HL-60 (cell line): ENCODE data around the gene CFAP74.

ENCODE experiments used
- DNase-seq, 2 experiments: peaks; one replicate each; pipeline ENCODE4 v3.0.0-alpha.2; 2010 to 2020; ENCODE audit warnings: low read depth in 1 of 2, low spot score in 1 of 2
- H3K27ac ChIP-seq: fragments of 250-450 bp; sonication (Bioruptor Pico); replicated peaks from 2 replicates; pipeline ENCODE4 v1.5.1; 2020; ENCODE audit warnings: mild to moderate bottlenecking, moderate library complexity
- H3K27me3 ChIP-seq: fragments of 250-450 bp; sonication (Bioruptor Pico); 2 replicates; pipeline ENCODE4 v1.5.1; 2021; ENCODE audit warnings: mild to moderate bottlenecking, moderate library complexity; ENCODE audit not compliant: insufficient read depth, poor library complexity, severe bottlenecking
- H3K4me3 ChIP-seq: replicated peaks from 2 replicates; pipeline ENCODE4 v1.5.1; 2011; ENCODE audit warnings: mild to moderate bottlenecking, control low read depth, low read length; ENCODE audit not compliant: insufficient read depth
- CTCF ChIP-seq: IDR thresholded peaks from one replicate; pipeline ENCODE4 v1.5.1; 2011; ENCODE audit warnings: low read length, control low read depth, inconsistent platforms; ENCODE audit not compliant: insufficient read depth
- GABPA ChIP-seq: IDR thresholded peaks from 2 replicates; pipeline ENCODE4 v1.6.1; 2012; ENCODE audit warnings: low read depth
- POLR2AphosphoS5 ChIP-seq: IDR thresholded peaks from 2 replicates; pipeline ENCODE4 v1.6.1; 2012; ENCODE audit warnings: low read depth
- SPI1 ChIP-seq: IDR thresholded peaks from 2 replicates; pipeline ENCODE4 v1.6.1; 2012; ENCODE audit warnings: low read depth, mild to moderate bottlenecking, borderline replicate concordance
- TF ChIP-seq, protein P1 (sequence below): IDR thresholded peaks from 2 replicates; pipeline ENCODE4 v1.6.1; 2012; ENCODE audit warnings: low read depth; ENCODE audit not compliant: insufficient replicate concordance

Gene CFAP74

GRCh38 chr1:1966071-1966740 is 37.4 kb downstream of the CFAP74 start:
- DNase-seq, result no peak
- Histone ChIP-seq H3K27me3 (peaks cover 10% of the 10 kb centered on the region), H3K27ac (no peak overlapping the region), H3K4me3 (no peak overlapping the region)
- TF ChIP-seq CTCF (no peak), SPI1 (no peak), GABPA (no peak), POLR2AphosphoS5 (no peak)
- TF ChIP-seq, protein P1, sequence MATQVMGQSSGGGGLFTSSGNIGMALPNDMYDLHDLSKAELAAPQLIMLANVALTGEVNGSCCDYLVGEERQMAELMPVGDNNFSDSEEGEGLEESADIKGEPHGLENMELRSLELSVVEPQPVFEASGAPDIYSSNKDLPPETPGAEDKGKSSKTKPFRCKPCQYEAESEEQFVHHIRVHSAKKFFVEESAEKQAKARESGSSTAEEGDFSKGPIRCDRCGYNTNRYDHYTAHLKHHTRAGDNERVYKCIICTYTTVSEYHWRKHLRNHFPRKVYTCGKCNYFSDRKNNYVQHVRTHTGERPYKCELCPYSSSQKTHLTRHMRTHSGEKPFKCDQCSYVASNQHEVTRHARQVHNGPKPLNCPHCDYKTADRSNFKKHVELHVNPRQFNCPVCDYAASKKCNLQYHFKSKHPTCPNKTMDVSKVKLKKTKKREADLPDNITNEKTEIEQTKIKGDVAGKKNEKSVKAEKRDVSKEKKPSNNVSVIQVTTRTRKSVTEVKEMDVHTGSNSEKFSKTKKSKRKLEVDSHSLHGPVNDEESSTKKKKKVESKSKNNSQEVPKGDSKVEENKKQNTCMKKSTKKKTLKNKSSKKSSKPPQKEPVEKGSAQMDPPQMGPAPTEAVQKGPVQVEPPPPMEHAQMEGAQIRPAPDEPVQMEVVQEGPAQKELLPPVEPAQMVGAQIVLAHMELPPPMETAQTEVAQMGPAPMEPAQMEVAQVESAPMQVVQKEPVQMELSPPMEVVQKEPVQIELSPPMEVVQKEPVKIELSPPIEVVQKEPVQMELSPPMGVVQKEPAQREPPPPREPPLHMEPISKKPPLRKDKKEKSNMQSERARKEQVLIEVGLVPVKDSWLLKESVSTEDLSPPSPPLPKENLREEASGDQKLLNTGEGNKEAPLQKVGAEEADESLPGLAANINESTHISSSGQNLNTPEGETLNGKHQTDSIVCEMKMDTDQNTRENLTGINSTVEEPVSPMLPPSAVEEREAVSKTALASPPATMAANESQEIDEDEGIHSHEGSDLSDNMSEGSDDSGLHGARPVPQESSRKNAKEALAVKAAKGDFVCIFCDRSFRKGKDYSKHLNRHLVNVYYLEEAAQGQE, result no peak

- no peak overlapping the region for H3K4me3 ChIP-seq
- H3K27me3 ChIP-seq, result peaks cover 10% of the 10 kb centered on the region
- TF ChIP-seq GABPA, result no peak
- no peak for TF ChIP-seq CTCF
- TF ChIP-seq POLR2AphosphoS5, result no peak
- TF ChIP-seq, protein P1, result no peak
- no peak for TF ChIP-seq SPI1
- H3K27ac ChIP-seq, result no peak overlapping the region
- DNase-seq, result no peak
These were observed 38.0 kb downstream of the CFAP74 start for GRCh38 chr1:1965546-1965945.

- TF ChIP-seq CTCF (no peak), SPI1 (no peak), GABPA (no peak), POLR2AphosphoS5 (no peak)
- TF ChIP-seq, protein P1, result no peak
- peaks cover 10% of the 10 kb centered on the region for H3K27me3 ChIP-seq
- H3K27ac ChIP-seq, result no peak overlapping the region
- H3K4me3 ChIP-seq, result no peak overlapping the region
- no peak for DNase-seq
These were observed 38.8 kb downstream of the CFAP74 start for GRCh38 chr1:1964811-1965210.
